Endodermal cell (in vitro differentiated cells): Measurements from ENCODE around the gene TNFSF12. TPM values are rescaled to one million over a fixed set of nuclear protein-coding genes. Genes with fewer than 3 reads are reported as not detected.

Experiments used
- DNase-seq: peaks from one replicate; pipeline ENCODE4 v3.0.0-alpha.2; 2017
- H3K27ac ChIP-seq: 2 replicates; pipeline ENCODE4 v1.5.1; 2013; ENCODE audit warnings: mild to moderate bottlenecking, low read depth, low read length, moderate library complexity
- H3K27me3 ChIP-seq: 2 replicates; pipeline ENCODE4 v1.6.1; 2013; ENCODE audit warnings: mild to moderate bottlenecking, low read length, moderate library complexity; ENCODE audit not compliant: insufficient read depth, control insufficient read depth, poor library complexity, severe bottlenecking
- H3K36me3 ChIP-seq: 2 replicates; pipeline ENCODE4 v1.7.0; 2013; ENCODE audit warnings: mild to moderate bottlenecking, low read length, moderate library complexity; ENCODE audit not compliant: control insufficient read depth, insufficient read depth
- H3K4me1 ChIP-seq: one replicate; pipeline ENCODE4 v1.7.0; 2013; ENCODE audit warnings: low read length; ENCODE audit not compliant: control insufficient read depth, insufficient read depth
- H3K4me3 ChIP-seq: 2 replicates; pipeline ENCODE4 v1.5.1; 2013; ENCODE audit warnings: mild to moderate bottlenecking, low read length, moderate library complexity
- H3K9ac ChIP-seq: 2 replicates; pipeline ENCODE4 v1.6.1; 2013; ENCODE audit warnings: mild to moderate bottlenecking, low read length, moderate library complexity; ENCODE audit not compliant: poor library complexity, severe bottlenecking; ENCODE audit errors: extremely low read depth
- H3K9me3 ChIP-seq: 2 replicates; pipeline ENCODE4 v1.6.1; 2013; ENCODE audit warnings: mild to moderate bottlenecking, low read length, moderate library complexity; ENCODE audit not compliant: control insufficient read depth
- H3K27ac Mint-ChIP-seq: 2 replicates; pipeline ENCODE4 v1.8.0; 2020; ENCODE audit warnings: mixed read lengths
- H3K27me3 Mint-ChIP-seq: 2 replicates; pipeline ENCODE4 v1.8.0; 2021; ENCODE audit warnings: mild to moderate bottlenecking, mixed read lengths; ENCODE audit not compliant: insufficient read depth
- H3K36me3 Mint-ChIP-seq: 2 replicates; pipeline ENCODE4 v1.8.0; 2020; ENCODE audit warnings: low read depth, mixed read lengths
- H3K4me1 Mint-ChIP-seq: 2 replicates; pipeline ENCODE4 v1.8.0; 2020; ENCODE audit warnings: mixed read lengths
- H3K4me3 Mint-ChIP-seq: 2 replicates; pipeline ENCODE4 v1.8.0; 2020; ENCODE audit warnings: mild to moderate bottlenecking, moderate library complexity, mixed read lengths
- H3K9me3 Mint-ChIP-seq: 2 replicates; pipeline ENCODE4 v1.8.0; 2020; ENCODE audit warnings: mild to moderate bottlenecking, mixed read lengths
- WGBS, 2 experiments: methylation state at CpG; one replicate each; pipeline versions ENCODE4 v1.1.5 to v1.1.7; 2013; ENCODE audit warnings: missing lambda C conversion rate in 2 of 2, mixed read lengths in 1 of 2; ENCODE audit not compliant: insufficient coverage in 1 of 2, insufficient read length in 1 of 2; 5-methylcytosine and 5-hydroxymethylcytosine counted together
- total RNA-seq, 2 donors: library from RNA; stranded (reverse); fragmentation: NEBNext Ultra II Directional in 1 of 2; extraction: Animal tissue kit (Norgen Biotek cat#: 25700) in 1 of 2; gene quantifications; 2 replicates in 1 of 2; 3 replicates in 1 of 2; pipeline ENCODE4 v1.2.1, GENCODE V29; 2021
- TF ChIP-seq, protein P1 (sequence below): fragments of 200-600 bp; sonication (generic); conservative IDR thresholded peaks from 2 replicates; pipeline ENCODE4 v1.5.0; 2021; ENCODE audit warnings: antibody characterized with exemption, mild to moderate bottlenecking

The TNFSF12 gene
- total RNA-seq, 2 donors from 2014 or later: 8.3 to 8.4 TPM

DNA sequence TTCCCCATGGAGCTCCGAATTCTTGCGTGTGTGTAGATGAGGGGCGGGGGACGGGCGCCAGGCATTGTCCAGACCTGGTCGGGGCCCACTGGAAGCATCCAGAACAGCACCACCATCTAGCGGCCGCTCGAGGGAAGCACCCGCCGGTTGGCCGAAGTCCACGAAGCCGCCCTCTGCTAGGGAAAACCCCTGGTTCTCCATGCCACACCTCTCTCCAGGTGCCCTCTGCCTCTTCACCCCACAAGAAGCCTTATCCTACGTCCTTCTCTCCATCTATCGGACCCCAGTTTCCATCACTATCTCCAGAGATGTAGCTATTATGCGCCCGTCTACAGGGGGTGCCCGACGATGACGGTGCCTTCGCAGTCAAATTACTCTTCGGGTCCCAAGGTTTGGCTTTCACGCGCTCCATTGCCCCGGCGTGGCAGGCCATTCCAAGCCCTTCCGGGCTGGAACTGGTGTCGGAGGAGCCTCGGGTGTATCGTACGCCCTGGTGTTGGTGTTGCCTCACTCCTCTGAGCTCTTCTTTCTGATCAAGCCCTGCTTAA lies 12.2 kb downstream of the TNFSF12 start:
- H3K36me3 ChIP-seq: peaks cover 27% of the 10 kb centered on the region
- peaks cover 33% of the 10 kb centered on the region for H3K4me1 Mint-ChIP-seq
- peak overlapping the region; percentile 89 for H3K27ac ChIP-seq
- no peaks in the 10 kb centered on the region for H3K9me3 ChIP-seq
- peak overlapping the region; percentile 75 for H3K9ac ChIP-seq
- H3K4me3 ChIP-seq: peak overlapping the region; percentile 99
- peaks cover 24% of the 10 kb centered on the region for H3K36me3 Mint-ChIP-seq
- peak overlapping the region; percentile 79 for H3K4me3 Mint-ChIP-seq
- 0 to 1% methylated on average over 23 to 32 of the region's 32 CpGs for WGBS, 2 experiments
- no peaks in the 10 kb centered on the region for H3K27me3 Mint-ChIP-seq
- DNase-seq: peak; percentile 98
- no peaks in the 10 kb centered on the region for H3K9me3 Mint-ChIP-seq
- peaks cover 3% of the 10 kb centered on the region for H3K4me1 ChIP-seq
- peak overlapping the region; percentile 98 for H3K27ac Mint-ChIP-seq
- TF ChIP-seq, protein P1, sequence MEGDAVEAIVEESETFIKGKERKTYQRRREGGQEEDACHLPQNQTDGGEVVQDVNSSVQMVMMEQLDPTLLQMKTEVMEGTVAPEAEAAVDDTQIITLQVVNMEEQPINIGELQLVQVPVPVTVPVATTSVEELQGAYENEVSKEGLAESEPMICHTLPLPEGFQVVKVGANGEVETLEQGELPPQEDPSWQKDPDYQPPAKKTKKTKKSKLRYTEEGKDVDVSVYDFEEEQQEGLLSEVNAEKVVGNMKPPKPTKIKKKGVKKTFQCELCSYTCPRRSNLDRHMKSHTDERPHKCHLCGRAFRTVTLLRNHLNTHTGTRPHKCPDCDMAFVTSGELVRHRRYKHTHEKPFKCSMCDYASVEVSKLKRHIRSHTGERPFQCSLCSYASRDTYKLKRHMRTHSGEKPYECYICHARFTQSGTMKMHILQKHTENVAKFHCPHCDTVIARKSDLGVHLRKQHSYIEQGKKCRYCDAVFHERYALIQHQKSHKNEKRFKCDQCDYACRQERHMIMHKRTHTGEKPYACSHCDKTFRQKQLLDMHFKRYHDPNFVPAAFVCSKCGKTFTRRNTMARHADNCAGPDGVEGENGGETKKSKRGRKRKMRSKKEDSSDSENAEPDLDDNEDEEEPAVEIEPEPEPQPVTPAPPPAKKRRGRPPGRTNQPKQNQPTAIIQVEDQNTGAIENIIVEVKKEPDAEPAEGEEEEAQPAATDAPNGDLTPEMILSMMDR: peak; percentile 78
- no peaks in the 10 kb centered on the region for H3K27me3 ChIP-seq

DNA sequence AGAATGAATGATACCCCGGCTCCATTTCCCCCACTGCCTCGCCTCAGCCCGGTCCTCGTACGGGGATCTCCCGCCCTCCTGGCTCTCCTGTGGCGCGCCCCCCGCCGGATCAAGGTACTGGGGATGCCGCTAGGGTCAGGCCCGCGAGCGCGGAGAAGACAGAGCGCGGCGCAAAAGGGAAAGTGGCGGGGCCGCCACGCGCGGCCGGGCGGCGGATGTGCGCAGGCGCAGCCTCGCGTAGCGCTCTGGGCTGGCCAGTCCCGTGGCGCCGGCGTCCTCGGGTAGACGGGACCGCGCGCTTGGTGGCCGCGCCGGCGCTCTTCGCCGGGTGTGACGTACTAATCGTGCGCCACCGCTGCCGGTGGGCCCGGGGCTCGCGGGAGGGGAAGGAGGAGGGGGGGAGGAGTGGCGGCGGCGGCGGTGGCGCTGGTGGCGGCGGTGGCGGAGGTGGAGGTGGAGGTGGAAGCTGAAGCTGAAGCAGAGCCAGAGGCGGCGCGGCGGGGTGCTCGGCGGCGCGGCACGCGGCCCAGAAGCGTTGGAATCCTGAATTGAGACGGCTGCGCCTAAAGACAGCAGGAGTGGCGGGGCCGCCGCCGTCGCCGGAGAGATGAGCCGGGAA lies 12.8 kb downstream of the TNFSF12 start, which contains the start of gene SENP3:
Gene SENP3 (plus strand): TSS at position 331 of the 619 bp plus-strand sequence. CDS start 1,158 bp downstream, outside the sequence.
- H3K4me1 ChIP-seq: peaks cover 3% of the 10 kb centered on the region
- H3K27ac ChIP-seq: peak within 1 kb of the TSS; percentile 89
- H3K36me3 ChIP-seq: peaks cover 32% of the 10 kb centered on the region
- no peaks in the 10 kb centered on the region for H3K9me3 Mint-ChIP-seq
- peaks cover 27% of the 10 kb centered on the region for H3K36me3 Mint-ChIP-seq
- H3K27ac Mint-ChIP-seq: peak within 1 kb of the TSS; percentile 98
- TF ChIP-seq, protein P1: no peak
- DNase-seq: peak; percentile 97
- no peaks in the 10 kb centered on the region for H3K9me3 ChIP-seq
- peaks cover 33% of the 10 kb centered on the region for H3K4me1 Mint-ChIP-seq
- no peaks in the 10 kb centered on the region for H3K27me3 ChIP-seq
- H3K9ac ChIP-seq: peak within 1 kb of the TSS; percentile 75
- peak within 1 kb of the TSS; percentile 79 for H3K4me3 Mint-ChIP-seq
- WGBS, 2 experiments: 0% methylated on average over 23 to 76 of the region's 82 CpGs
- H3K27me3 Mint-ChIP-seq: no peaks in the 10 kb centered on the region
- H3K4me3 ChIP-seq: peak within 1 kb of the TSS; percentile 99

DNA sequence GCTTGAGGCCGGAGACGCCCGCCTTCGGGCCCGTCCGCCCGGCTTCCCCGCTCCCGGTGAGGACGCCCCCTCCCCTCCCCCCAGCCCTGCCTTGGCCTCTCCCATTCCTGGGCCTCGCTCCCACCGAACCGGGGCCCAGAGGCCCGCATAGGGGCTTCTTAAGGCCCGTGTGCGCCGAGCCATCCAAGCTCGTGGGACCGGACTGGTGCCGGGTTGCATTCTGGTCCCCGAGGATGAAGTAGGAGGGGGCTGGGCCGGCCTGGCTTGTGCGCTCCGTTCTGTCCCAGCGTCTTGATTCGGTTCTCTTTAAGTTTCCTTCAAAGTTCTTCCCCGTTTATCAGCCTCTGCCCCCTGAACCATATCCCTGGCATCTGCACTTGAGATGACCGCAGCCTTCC lies 13.3 kb downstream of the TNFSF12 start:
- 1 to 25% methylated on average over 1 to 28 of the region's 28 CpGs for WGBS, 2 experiments
- Histone ChIP-seq H3K9me3 (no peaks in the 10 kb centered on the region), H3K4me1 (peaks cover 3% of the 10 kb centered on the region), H3K36me3 (peaks cover 37% of the 10 kb centered on the region), H3K27me3 (no peaks in the 10 kb centered on the region), H3K4me3 (peak overlapping the region; percentile 99), H3K27ac (peak overlapping the region; percentile 49), H3K9ac (peak overlapping the region; percentile 75)
- no peak for DNase-seq
- H3K36me3 Mint-ChIP-seq: peaks cover 31% of the 10 kb centered on the region
- H3K4me3 Mint-ChIP-seq: peak overlapping the region; percentile 79
- peaks cover 33% of the 10 kb centered on the region for H3K4me1 Mint-ChIP-seq
- TF ChIP-seq, protein P1: no peak
- no peaks in the 10 kb centered on the region for H3K9me3 Mint-ChIP-seq
- H3K27ac Mint-ChIP-seq: peak overlapping the region; percentile 85
- no peaks in the 10 kb centered on the region for H3K27me3 Mint-ChIP-seq
